Pulmonary artery endothelial cell (primary cell): ENCODE results near the gene IGF2. TPM values are rescaled to one million over a fixed set of nuclear protein-coding genes. Genes with fewer than 3 reads are reported as not detected.

Experiments
- DNase-seq: peaks from one replicate; pipeline ENCODE4 v3.0.0-alpha.2; 2011; ENCODE audit warnings: low read depth, low spot score
- total RNA-seq: library from RNA; depleted of rRNA; stranded (reverse); fragments of >200 nt; gene quantifications from 2 replicates; pipeline ENCODE4 v1.2.3, GENCODE V29; 2014

IGF2 gene
- total RNA-seq, 1 donor from 2014 or later = 3.0 TPM

- no peak for DNase-seq
These were observed 30.7 kb upstream of the IGF2 start for GRCh38 chr11:2169626-2170570.

- no peak for DNase-seq
These were observed 29.8 kb upstream of the IGF2 start for GRCh38 chr11:2169005-2169378.

- DNase-seq = no peak
These were observed 29.3 kb upstream of the IGF2 start for GRCh38 chr11:2168286-2169004.

GRCh38 chr11:2167141-2168045 is 28.2 kb upstream of the IGF2 start:
- no peak for DNase-seq

- no peak for DNase-seq
These were observed 27.1 kb upstream of the IGF2 start for GRCh38 chr11:2166091-2166851.

GRCh38 chr11:2165571-2165970 is 26.4 kb upstream of the IGF2 start:
- no peak for DNase-seq

- no peak for DNase-seq
These were observed 25.8 kb upstream of the IGF2 start for GRCh38 chr11:2164861-2165555.

- no peak for DNase-seq
These were observed 24.9 kb upstream of the IGF2 start for GRCh38 chr11:2164081-2164480.

GRCh38 chr11:2163428-2163978 is 24.3 kb upstream of the IGF2 start:
- no peak for DNase-seq

- DNase-seq = no peak
These were observed 21.6 kb upstream of the IGF2 start, which contains the start of gene INS for GRCh38 chr11:2160736-2161259. TSS of gene INS (minus strand) at chr11:2161209. CDS start at chr11:2160971, 238 bp downstream.

GRCh38 chr11:2159536-2160413 is 20.6 kb upstream of the IGF2 start:
- no peak for DNase-seq

- DNase-seq = no peak
These were observed 19.8 kb upstream of the IGF2 start for GRCh38 chr11:2158966-2159365.

- DNase-seq = no peak
These were observed 19.1 kb upstream of the IGF2 start for GRCh38 chr11:2158296-2158737.

- no peak for DNase-seq
These were observed 18.3 kb upstream of the IGF2 start for GRCh38 chr11:2157294-2158040.

- DNase-seq = no peak
These were observed 17.4 kb upstream of the IGF2 start for GRCh38 chr11:2156416-2157182.

- DNase-seq = no peak
These were observed 16.3 kb upstream of the IGF2 start for GRCh38 chr11:2155511-2155910.

- no peak for DNase-seq
These were observed 15.7 kb upstream of the IGF2 start for GRCh38 chr11:2154889-2155288.
